T-cell (primary cell): ENCODE measurements around the gene FBXL15. TPM values are rescaled to one million over a fixed set of nuclear protein-coding genes. Genes with fewer than 3 reads are reported as not detected.
"Not testable (repeated sequence)": the region's sequence is repeated elsewhere in the genome, so short reads cannot be mapped to it uniquely, and the experiment has no call there.

Source experiments
- ATAC-seq, 4 experiments: fragments of 200-7000 bp in 3 of 4; fragments of 150-1000 bp in 1 of 4; cut with Tn5 transposase; replicated peaks in 1 of 4; 1 replicate in 3 of 4; 2 replicates in 1 of 4; pipeline ENCODE4 v1.10.0; 2021; ENCODE audit warnings: moderate library complexity in 3 of 4, mild to moderate bottlenecking in 2 of 4, moderate number of reproducible peaks in 1 of 4
- CTCF ChIA-PET, 2 donors: fragments of 300-600 bp; sonication (Branson Sonifier 250); formaldehyde crosslinking; loops; one replicate each; lab custom pipeline; 2022; ENCODE audit warnings: antibody characterized with exemption in 2 of 2; lab: Charles Lee
- POLR2A ChIA-PET, 2 donors: fragments of 300-600 bp; sonication (Branson Sonifier 250); formaldehyde crosslinking; loops; one replicate each; lab custom pipeline; 2022; ENCODE audit warnings: antibody characterized with exemption in 2 of 2; lab: Charles Lee
- DNase-seq, 35 experiments: peaks; one replicate each; pipeline versions ENCODE4 v3.0.0 to v3.0.0-alpha.2; 2013 to 2023
- H3K27ac ChIP-seq: one replicate; pipeline ENCODE4 v1.5.1; 2013; ENCODE audit warnings: low read length
- H3K27me3 ChIP-seq, 2 experiments: replicated peaks in 1 of 2; 1 replicate in 1 of 2; 2 replicates in 1 of 2; pipeline versions ENCODE4 v1.6.1 to v1.7.0; 2013; ENCODE audit warnings: low read length in 1 of 2, mixed read lengths in 1 of 2; ENCODE audit not compliant: control insufficient read depth in 2 of 2, insufficient read depth in 2 of 2; ENCODE audit errors: extremely low read depth in 1 of 2
- H3K36me3 ChIP-seq, 2 donors: 1 replicate in 1 of 2; 2 replicates in 1 of 2; pipeline versions ENCODE4 v1.6.1 to v1.7.0; 2013; ENCODE audit warnings: low read length in 1 of 2; ENCODE audit not compliant: control insufficient read depth in 2 of 2, insufficient read depth in 1 of 2; ENCODE audit errors: extremely low read depth in 1 of 2
- H3K4me1 ChIP-seq, 2 experiments: 1 replicate in 1 of 2; 2 replicates in 1 of 2; pipeline versions ENCODE4 v1.6.1 to v1.7.0; 2013; ENCODE audit warnings: low read length in 2 of 2, mixed read lengths in 1 of 2; ENCODE audit not compliant: insufficient read depth in 2 of 2, control insufficient read depth in 1 of 2; ENCODE audit errors: extremely low read depth in 1 of 2
- H3K4me3 ChIP-seq, 2 donors: 1 replicate in 1 of 2; 2 replicates in 1 of 2; pipeline versions ENCODE4 v1.5.1 to v1.7.0; 2013; ENCODE audit warnings: mild to moderate bottlenecking in 2 of 2, low read length in 1 of 2, moderate library complexity in 1 of 2; ENCODE audit not compliant: control insufficient read depth in 1 of 2; ENCODE audit errors: extremely low read depth in 1 of 2
- H3K9me3 ChIP-seq: 2 replicates; pipeline ENCODE4 v1.7.0; 2013
- H3K27ac Mint-ChIP-seq, 2 donors: one replicate each; pipeline ENCODE4 v1.8.0; 2020 to 2021; ENCODE audit warnings: mild to moderate bottlenecking in 2 of 2, mixed read lengths in 2 of 2
- H3K27me3 Mint-ChIP-seq, 2 donors: one replicate each; pipeline ENCODE4 v1.8.0; 2021 to 2022; ENCODE audit warnings: mixed read lengths in 2 of 2
- H3K36me3 Mint-ChIP-seq: one replicate; pipeline ENCODE4 v1.8.0; 2021; ENCODE audit warnings: mixed read lengths
- H3K4me1 Mint-ChIP-seq, 3 donors: one replicate each; pipeline ENCODE4 v1.8.0; 2020 to 2022; ENCODE audit warnings: mixed read lengths in 3 of 3, mild to moderate bottlenecking in 1 of 3
- H3K4me3 Mint-ChIP-seq, 3 donors: one replicate each; pipeline ENCODE4 v1.8.0; 2020 to 2022; ENCODE audit warnings: mild to moderate bottlenecking in 3 of 3, mixed read lengths in 3 of 3, moderate library complexity in 3 of 3
- H3K9me3 Mint-ChIP-seq, 3 donors: one replicate each; pipeline ENCODE4 v1.8.0; 2020 to 2022; ENCODE audit warnings: mixed read lengths in 3 of 3
- WGBS: methylation state at CpG from one replicate; pipeline ENCODE4 v1.1.5; 2013; ENCODE audit warnings: missing lambda C conversion rate; ENCODE audit not compliant: insufficient coverage; 5-methylcytosine and 5-hydroxymethylcytosine counted together
- total RNA-seq, 35 experiments: library from RNA in 6 of 35; stranded (reverse) in 6 of 35; fragments of 120-200 nt in 1 of 35; gene quantifications; one replicate each; pipeline versions ENCODE4 v1.2.1 to v1.2.4 and lab custom pipeline; 2013 to 2026

FBXL15 gene
- total RNA-seq, 5 donors from 2014 or later (not counting 1 experiment from before 2014, with no cell fraction given), result 13.3 to 30.4 (median 23.7) TPM

DNA sequence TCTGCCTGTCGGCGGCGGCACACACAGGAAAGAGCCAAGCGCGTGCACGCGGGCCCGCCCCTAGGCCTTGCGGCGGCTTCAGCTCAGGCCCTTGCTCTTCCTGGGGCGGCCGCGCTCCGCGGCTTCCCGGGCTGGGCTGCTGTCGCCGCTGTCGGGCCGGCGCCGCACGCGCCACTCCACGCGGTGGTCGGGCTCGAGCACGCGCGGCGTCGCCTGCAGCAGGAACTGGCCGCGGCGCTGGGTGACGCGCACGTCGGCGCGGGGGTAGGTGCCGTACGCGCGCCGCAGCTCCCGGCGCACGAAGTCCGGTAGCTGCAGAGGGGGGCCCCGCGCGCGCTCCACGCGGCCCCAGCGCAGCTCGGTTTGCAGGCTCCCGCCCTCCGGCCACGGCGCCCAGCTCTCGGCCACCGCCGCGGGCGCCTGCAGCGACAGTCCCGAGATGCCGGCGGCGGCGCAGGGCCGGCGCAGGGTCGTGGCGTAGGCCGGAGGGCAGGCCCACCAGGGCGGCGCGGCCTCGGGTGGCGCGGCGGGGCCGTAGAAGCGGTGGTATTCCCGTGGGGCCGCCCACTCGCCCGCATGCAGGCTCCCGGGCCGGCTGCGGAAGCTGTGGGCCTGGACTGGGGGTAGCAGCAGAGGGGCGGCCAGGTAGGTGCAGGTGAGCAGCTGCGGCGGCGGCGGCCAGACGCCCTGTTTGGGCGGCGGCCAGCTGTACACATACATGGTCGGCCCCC, 29.9 kb downstream of the FBXL15 start:
- H3K4me1 Mint-ChIP-seq, result peaks cover 25 to 27% (median 26%) of the 10 kb centered on the region in 3 donors
- Histone ChIP-seq H3K36me3 (peaks cover 0 to 10% of the 10 kb centered on the region in 2 donors), H3K4me3 (peak overlapping the region; percentile 89 to 93), H3K4me1 (peaks cover 6 to 30% of the 10 kb centered on the region in 2 experiments), H3K9me3 (no peaks in the 10 kb centered on the region), H3K27ac (peak overlapping the region; percentile 88), H3K27me3 (no peaks in the 10 kb centered on the region)
- no peaks in the 10 kb centered on the region for H3K9me3 Mint-ChIP-seq
- peak; percentile 78 to 97 (median 90) for DNase-seq
- ChIA-PET POLR2A (interaction anchor here (0.7 to 0.8 kb wide), 3 partner anchors 18 to 217 kb away, joined by 3 to 4 read pairs (median 3); partner anchors contain the start of gene CUEDC2 (in 1 of the 2)), CTCF (interaction anchor here in 1 of 2 donors (0.9 to 2.6 kb wide), 4 partner anchors 10 to 57 kb away, joined by 4 to 12 read pairs (median 8); partner anchors contain the start of gene CUEDC2)
- peak overlapping the region; percentile 90 to 93 for H3K27ac Mint-ChIP-seq
- under 1% methylated on average over 104 of the region's 104 CpGs for WGBS
- peak overlapping the region; percentile 93 to 94 (median 93) for H3K4me3 Mint-ChIP-seq
- ATAC-seq, result peak; percentile 86 to 92 (median 90)
- H3K36me3 Mint-ChIP-seq, result peaks cover 5% of the 10 kb centered on the region
- no peaks in the 10 kb centered on the region for H3K27me3 Mint-ChIP-seq

DNA sequence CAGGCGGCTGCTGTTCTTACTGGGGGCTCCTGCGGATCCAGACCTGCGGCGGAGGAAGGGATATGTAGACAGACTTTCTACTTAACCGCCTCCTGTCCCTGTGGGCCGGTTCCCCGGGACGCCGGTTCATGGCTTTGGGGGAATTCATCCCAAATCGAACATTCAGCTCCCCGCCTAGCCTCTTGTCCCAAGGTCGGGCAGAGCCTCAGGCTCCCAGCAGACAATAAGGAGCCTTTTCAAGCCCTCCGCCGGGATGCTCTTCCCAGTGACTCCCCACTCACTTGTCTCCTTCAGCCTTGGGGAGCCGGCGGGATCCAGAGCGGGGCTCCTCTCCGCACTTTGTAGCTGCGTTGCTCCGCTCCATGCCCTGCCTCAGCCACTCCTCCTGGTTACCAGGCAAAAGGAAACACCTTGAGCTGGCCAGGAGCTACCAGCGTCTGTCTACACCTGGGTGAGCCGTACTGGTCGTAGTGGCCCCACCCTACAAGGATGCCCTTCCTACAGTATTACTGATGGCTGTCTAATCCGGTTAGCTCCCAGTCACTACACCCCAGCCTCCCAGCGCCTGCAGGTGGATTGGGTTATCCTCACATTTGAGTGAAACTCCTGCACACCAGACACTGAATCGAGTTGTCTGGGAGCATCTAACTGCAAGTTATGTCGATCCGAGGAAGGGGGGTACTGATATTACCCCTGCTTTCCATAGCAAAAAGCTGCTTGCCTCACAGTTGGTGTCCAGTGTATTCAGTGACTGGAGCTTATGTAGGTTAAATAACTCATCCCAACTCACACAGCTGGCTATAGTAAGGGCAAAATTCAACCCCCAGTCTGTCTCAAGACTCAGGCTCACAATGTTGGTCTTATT, 30.7 kb downstream of the FBXL15 start, which contains the start of gene C10orf95:
Gene C10orf95, minus strand, starts transcription at position 439 of the 865 bp plus-strand sequence. CDS start 450 bp downstream, outside the sequence.
- ChIA-PET CTCF (interaction anchor here (0.7 to 2.6 kb wide), 6 partner anchors 10 to 434 kb away, joined by 3 to 12 read pairs (median 6); partner anchors contain the start of genes CUEDC2 (in 1 of the 2) and SUFU (in 1 of the 2)), POLR2A (interaction anchor here in 1 of 2 donors (0.6 to 0.8 kb wide), 4 partner anchors 9 to 227 kb away, joined by 3 to 6 read pairs (median 5); no protein-coding TSS in a partner anchor)
- Histone ChIP-seq H3K4me1 (peaks cover 6 to 30% of the 10 kb centered on the region in 2 experiments), H3K27ac (peak within 1 kb of the TSS; percentile 48), H3K36me3 (peaks cover 4 to 16% of the 10 kb centered on the region in 2 donors), H3K4me3 (peak within 1 kb of the TSS; percentile 54 to 55), H3K27me3 (no peaks in the 10 kb centered on the region), H3K9me3 (no peaks in the 10 kb centered on the region)
- H3K4me1 Mint-ChIP-seq, result peaks cover 25 to 27% (median 26%) of the 10 kb centered on the region in 3 donors
- H3K27ac Mint-ChIP-seq, result peak within 1 kb of the TSS; percentile 69 to 84
- no peaks in the 10 kb centered on the region for H3K9me3 Mint-ChIP-seq
- H3K36me3 Mint-ChIP-seq, result peaks cover 5% of the 10 kb centered on the region
- H3K27me3 Mint-ChIP-seq, result no peaks in the 10 kb centered on the region
- peak within 1 kb of the TSS; percentile 93 to 94 (median 93) for H3K4me3 Mint-ChIP-seq
- ATAC-seq (no peak), DNase-seq (no peak)
- WGBS, result 32% methylated on average over 22 of the region's 28 CpGs

DNA sequence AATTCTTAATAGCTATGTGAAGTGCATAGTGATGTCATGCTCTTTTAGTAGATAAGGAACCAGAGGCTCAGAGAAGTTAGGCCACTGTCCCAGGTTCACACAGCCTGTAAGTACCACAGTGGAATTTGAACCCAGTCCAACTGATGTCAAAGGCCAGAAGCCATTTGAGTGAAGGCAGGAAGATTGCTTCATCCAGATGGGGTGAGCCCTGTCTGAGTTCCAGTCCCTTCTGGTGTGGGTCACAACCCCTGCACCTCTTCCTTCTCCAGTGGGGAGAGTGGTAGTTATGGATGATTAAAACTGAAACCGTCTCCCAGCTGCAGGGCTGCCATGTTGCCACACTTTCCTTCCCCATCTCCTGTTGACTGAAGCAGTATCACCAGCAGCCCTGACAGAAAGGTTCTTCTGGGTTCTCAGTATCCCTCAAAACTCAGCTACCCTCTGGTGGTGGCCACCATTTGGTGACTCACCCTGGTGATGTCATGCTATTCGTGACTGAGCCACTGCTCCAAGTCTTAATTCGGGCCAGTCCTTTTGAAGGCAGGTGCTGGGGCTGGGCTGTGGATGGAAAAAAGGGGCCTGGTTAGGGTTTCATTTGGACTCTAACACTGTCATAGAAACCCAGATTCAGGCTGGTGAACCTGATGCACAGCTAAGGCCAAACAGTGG, 32.2 kb downstream of the FBXL15 start:
- whole genome bisulfite sequencing, result 67% methylated on average over 1 of the region's 3 CpGs
- Histone ChIP-seq H3K27me3 (no peaks in the 10 kb centered on the region), H3K27ac (no peak overlapping the region), H3K36me3 (peaks cover 6 to 17% of the 10 kb centered on the region in 2 donors), H3K4me3 (no peak overlapping the region), H3K9me3 (no peaks in the 10 kb centered on the region), H3K4me1 (peaks cover 6 to 30% of the 10 kb centered on the region in 2 experiments)
- Mint-ChIP-seq H3K27ac (peak overlapping the region; percentile 39 to 64), H3K4me3 (peak overlapping the region in 2 of 3 donors; percentile 40 to 93), H3K36me3 (peaks cover 5% of the 10 kb centered on the region), H3K4me1 (peaks cover 25 to 30% (median 27%) of the 10 kb centered on the region in 3 donors), H3K9me3 (no peaks in the 10 kb centered on the region), H3K27me3 (no peaks in the 10 kb centered on the region)
- peak in 3 of 35 experiments; percentile 31 to 38 (median 35) for DNase-seq
- ChIA-PET CTCF (interaction anchor here (0.6 to 0.9 kb wide), 4 partner anchors 9 to 142 kb away, joined by 3 to 6 read pairs (median 4); partner anchors contain the start of gene CUEDC2 (in 1 of the 2)), POLR2A (interaction anchor here (0.7 to 1.0 kb wide), 4 partner anchors 19 to 348 kb away, joined by 3 to 16 read pairs (median 8); no protein-coding TSS in a partner anchor)
- no peak for ATAC-seq

DNA sequence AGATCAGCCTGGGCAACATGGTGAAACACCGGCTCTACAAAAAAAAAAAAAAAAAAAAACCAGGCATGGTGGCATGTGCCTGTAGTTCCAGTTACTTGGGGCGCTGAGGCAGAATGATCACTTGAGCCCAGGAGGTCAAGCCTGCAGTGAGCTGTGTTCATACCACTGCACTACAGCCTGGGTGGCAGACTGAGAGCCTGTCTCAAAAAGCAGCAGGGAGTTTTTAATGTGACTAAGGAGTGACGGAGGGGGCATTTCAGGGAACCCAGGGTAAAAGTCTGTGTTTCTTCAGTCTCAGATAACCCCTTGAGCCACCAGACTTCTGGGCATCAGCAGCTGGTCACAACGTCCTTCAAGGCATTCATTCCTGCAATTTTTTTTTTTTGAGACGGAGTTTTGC, 32.9 kb downstream of the FBXL15 start:
- Mint-ChIP-seq H3K9me3 (no peaks in the 10 kb centered on the region), H3K27ac (peak overlapping the region in 1 of 2 donors; percentile 78), H3K36me3 (peaks cover 5% of the 10 kb centered on the region), H3K27me3 (no peaks in the 10 kb centered on the region), H3K4me3 (no peak overlapping the region), H3K4me1 (peaks cover 25 to 30% (median 26%) of the 10 kb centered on the region in 3 donors)
- ATAC-seq, result no peak
- Histone ChIP-seq H3K27ac (no peak overlapping the region), H3K4me1 (peaks cover 6 to 30% of the 10 kb centered on the region in 2 experiments), H3K9me3 (no peaks in the 10 kb centered on the region), H3K4me3 (no peak overlapping the region), H3K27me3 (no peaks in the 10 kb centered on the region), H3K36me3 (peaks cover 6 to 17% of the 10 kb centered on the region in 2 donors)
- 100% methylated on average over 5 of the region's 5 CpGs for WGBS
- ChIA-PET CTCF (interaction anchor here in 1 of 2 donors (0.6 to 0.9 kb wide), 2 partner anchors 8 to 47 kb away, joined by 3 to 5 read pairs; no protein-coding TSS in a partner anchor), POLR2A (interaction anchor here in 1 of 2 donors (0.7 to 1.0 kb wide), 2 partner anchors 54 to 348 kb away, joined by 3 to 9 read pairs; no protein-coding TSS in a partner anchor)
- DNase-seq, result no peak

DNA sequence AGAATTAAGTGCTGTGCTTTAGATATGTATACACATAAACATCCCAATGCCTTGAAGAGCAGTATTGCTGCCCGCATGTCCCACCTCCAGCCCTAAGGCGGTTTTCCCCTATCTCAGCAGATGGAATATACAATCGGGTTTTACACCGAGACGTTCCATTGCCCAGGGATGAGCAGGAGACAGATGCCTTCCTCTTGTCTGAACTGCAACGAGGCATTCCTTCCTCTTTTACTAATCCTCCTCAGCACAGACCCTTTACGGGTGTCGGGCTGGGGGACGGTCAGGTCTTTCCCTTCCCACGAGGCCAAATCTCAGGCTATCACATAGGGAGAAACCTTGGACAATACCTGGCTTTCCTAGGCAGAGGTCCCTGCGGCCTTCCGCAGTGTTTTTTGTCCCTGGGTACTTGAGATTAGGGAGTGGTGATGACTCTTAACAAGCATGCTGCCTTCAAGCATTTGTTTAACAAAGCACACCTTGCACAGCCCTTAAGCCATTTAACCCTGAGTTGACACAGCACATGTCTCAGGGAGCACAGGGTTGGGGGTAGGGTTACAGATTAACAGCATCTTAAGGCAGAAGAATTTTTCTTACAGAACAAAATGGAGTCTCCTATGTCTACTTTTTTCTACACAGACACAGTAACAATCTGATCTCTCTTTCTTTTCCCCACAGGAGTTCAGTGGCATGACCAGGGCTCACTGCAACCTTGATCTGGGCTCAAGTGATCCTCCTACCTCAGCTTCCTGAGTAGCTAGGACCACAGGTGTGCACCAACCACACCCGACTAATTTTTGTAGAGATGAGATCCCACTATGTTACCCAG, 34.2 kb downstream of the FBXL15 start:
- Histone ChIP-seq H3K36me3 (peaks cover 6 to 17% of the 10 kb centered on the region in 2 donors), H3K4me1 (peaks cover 2 to 25% of the 10 kb centered on the region in 2 experiments)
- CTCF ChIA-PET, H3K27me3 ChIP-seq, H3K27me3 Mint-ChIP-seq, ATAC-seq, H3K9me3 ChIP-seq, H3K36me3 Mint-ChIP-seq, H3K9me3 Mint-ChIP-seq, H3K4me3 ChIP-seq, POLR2A ChIA-PET, DNase-seq, H3K4me3 Mint-ChIP-seq, H3K27ac ChIP-seq: not testable (repeated sequence)
- H3K27ac Mint-ChIP-seq, result peak overlapping the region in 1 of 2 donors; percentile 55
- peaks cover 17 to 26% (median 17%) of the 10 kb centered on the region in 3 donors for H3K4me1 Mint-ChIP-seq
- 94% methylated on average over 9 of the region's 13 CpGs for WGBS
